NCI-H2171 (cell line): ENCODE results near the gene CYYR1.

Experiments used
- DNase-seq: peaks from one replicate; lab custom pipeline; 2025; lab: John Stamatoyannopoulos, UW

CYYR1 gene

DNA sequence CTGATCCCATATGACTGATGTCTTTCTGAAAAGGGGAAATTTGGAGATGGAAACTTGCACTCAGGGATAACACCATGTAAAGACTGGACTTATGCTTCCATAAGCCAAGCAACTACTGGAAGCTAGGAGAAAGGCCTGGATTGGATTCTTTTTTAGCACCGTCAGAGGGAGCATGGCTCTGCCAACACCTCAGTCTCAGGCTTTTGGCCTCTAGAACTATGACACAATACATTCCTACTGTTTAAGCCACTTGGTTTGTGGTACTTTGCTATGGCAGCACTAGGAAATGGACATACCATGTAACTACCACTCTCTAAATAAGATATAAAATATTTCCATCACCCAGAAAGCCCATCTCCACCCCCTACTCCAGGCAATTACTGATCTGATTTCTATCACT lies 139.7 kb downstream of the CYYR1 start:
- DNase-seq, result no peak

DNA sequence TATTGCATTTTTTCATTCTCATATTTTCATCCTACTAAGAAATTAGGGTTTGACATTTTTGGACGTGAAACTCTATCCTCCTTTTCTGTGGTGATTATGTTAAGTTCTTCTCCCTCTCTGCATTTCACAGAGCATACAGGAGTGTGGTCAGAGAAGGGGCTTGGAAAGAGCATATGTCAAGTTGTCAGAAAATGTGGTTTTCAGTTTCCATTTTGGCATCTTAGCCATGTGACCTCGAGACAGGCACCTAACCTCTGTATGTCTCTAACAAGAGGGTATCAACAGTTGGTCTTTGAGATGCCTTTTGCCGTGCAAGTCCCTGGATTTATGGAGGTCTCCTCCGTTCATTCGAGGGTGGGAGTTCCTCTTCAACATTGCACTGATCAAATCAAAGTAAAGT lies 140.7 kb downstream of the CYYR1 start:
- no peak for DNase-seq

DNA sequence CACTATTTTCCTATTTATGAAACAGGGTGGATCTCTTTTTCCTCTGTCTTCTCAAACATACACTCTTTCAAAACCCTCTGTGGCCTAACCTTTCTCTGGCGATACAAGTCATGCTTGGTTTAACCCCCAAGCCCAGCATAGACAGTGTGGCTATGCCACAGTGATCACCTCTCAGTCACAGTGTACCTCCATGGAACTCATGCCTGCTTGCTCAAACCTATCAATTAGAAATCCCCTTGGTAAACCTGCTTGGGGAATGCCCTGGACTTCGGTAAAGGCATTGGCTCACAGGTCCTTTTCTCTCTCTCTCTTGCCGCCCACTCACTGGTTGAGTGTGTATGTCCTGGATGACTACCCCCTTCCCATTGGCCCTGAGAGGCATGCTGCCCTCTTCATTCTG lies 147.5 kb downstream of the CYYR1 start:
- no peak for DNase-seq

DNA sequence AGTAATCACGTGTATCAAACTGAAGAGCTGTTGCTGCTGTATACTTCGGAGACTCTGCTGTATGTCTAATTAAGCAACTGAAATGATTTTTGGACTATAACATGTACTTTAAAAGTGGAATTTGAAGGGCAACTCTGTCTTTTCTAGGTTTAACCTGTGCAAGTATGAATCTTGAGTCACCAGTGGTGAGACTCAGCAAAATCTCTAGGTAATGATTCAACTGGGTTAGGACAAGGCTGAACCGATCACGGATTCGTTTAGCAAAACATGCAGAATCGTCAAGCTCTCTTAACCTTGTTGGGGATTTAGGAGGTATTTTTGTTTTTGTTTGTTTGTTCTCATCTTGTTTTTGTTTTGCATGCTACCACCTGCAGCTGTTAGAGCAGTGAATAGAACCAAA lies 149.6 kb downstream of the CYYR1 start:
- no peak for DNase-seq

DNA sequence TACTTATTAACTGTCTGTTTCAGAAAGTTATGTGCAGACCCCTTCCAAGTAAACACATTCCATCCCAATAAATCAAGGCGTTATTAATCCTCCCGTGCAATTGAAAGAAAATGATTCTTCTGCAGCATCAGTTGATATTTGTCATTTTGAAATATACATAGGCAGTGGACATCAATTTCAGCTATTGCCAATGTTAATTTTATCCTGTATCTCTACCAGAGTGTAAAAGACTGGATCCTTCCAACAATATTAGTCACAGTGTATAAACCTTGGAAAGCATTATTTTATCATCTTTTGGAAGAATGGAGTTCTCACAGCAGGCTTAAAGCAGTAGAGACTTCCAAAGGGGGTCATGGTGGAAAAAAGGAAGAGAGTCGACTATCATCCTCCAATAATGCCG lies 150.4 kb downstream of the CYYR1 start:
- DNase-seq, result no peak

DNA sequence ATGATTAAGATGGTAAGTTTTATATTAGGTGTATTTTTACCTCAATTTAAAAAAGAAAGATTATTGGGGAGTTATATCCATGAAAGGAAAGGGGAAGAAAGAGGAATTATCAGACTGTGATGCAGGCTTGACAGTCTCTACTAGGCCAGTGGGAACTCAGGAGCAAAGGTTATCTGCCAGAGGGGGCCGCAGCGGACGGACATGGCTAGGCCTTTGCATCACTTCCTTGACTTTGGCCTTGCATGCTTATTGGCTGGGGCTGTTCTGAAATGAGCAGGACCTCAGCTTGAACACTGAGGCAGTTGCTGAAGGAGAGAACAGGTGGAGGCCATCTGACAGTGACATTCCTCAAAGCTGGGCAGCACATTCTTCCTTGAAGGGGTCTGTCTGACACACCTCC lies 150.9 kb downstream of the CYYR1 start:
- DNase-seq, result no peak

DNA sequence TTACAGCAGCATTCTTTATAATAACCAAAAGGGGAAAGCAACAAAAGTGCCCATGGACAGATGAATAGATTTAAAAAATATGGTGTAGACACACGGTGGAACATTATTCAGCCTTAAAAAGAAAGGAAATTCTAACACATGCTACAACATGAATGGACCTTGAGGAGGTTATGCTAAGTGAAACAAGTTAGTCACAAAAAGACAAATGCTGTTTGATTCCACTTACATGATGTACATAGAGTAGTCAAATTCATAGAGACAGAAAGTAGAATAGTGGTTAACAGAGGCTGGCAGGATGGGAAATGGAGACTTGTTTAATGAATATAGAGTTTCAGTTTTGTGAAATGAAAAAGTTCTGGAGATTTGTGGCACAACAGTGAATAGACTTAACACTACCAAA lies 151.4 kb downstream of the CYYR1 start:
- no peak for DNase-seq
